ENCODE results near the gene LAMB1.

LAMB1 gene

GRCh38 chr7:107996072-107996882, 6.7 kb downstream of the LAMB1 start:
- no peak for DNase-seq

DNA sequence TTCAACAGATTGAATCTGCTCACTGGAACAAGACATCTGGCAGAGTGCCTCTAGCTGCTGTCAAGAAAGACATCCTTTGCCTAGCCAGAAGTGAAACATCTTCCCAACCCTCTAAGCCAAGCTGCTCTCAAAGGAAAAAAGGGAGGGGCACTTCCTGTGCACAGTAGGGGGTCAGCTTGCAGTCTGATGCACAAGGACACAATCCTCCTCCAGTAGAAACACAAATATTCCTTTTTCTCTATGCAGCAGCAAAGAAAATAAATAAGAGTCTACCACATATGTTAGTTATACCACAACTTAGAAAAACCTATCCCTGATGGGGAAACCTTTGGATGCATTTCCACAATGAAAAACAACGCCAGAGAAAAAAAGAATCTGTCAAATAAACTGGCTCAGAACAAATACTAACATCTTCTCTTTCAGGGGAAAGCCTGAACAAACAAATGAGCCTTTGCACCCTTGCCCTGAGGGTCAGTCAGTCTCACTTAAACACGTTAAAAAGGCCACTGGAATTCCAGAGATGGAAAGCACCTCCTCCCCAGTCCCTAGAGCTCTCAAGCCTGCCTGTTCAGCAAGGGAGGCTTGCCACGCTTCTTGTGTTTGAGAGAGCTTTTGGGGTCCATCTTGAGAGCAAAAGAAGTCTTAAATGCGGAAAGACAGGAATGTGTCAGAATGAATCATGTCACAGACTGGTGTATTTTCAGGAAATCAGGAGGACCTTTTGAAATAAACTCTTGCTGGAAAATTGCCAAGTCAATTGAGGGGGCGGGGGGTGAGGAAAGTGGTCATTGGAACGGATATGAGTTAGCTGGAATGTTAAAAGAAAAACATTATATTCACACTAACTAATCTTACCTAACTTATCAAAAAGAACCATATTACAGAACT, 7.5 kb downstream of the LAMB1 start:
- DNase-seq = no peak

- DNase-seq = no peak
These were observed 8.4 kb downstream of the LAMB1 start for GRCh38 chr7:107994421-107995030.

- no peak for DNase-seq
These were observed 9.1 kb downstream of the LAMB1 start for GRCh38 chr7:107993891-107994291.

- no peak for DNase-seq
These were observed 13.2 kb downstream of the LAMB1 start for GRCh38 chr7:107989618-107990373.

GRCh38 chr7:107982918-107983389, 20.0 kb downstream of the LAMB1 start:
- DNase-seq = no peak

DNA sequence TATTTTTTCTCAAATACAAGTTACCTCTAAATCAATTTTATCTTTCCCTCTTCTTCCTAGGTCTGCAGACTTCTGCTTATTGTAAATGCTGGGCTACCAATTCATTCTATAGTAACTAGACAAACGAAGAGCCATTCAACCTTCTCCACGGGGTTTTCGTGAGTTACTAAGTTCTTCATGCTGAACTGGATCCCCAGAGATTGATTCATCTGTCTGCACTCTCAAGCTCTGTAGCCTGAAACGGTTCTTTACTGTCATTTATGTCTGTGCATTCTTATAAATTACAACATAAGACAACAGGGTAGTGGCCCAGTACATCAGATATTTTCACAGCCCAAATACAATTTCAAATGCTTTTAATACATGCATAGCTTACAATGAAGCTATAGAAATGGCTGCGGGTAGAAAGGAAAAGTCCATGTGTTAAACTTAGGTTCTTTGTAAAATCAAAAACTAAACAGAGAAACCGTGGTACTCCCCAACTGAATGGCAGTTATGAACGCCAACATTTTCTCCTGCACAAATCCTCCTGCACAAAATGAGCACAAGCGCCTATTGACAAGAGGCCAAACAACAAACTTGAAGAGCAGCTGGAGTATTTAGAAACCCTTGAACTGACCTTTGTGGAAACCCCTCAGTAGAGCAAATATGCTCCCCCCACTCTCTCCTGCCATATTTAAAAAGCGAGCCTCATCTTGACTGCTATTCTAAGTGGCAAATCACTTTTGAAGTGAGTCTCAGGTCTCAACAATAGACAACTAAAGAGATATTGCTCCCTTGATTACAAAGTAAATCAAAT, 20.7 kb downstream of the LAMB1 start:
- DNase-seq = no peak

GRCh38 chr7:107981466-107981865, 21.5 kb downstream of the LAMB1 start:
- no peak for DNase-seq

GRCh38 chr7:107980671-107981190, 22.2 kb downstream of the LAMB1 start:
- no peak for DNase-seq

DNA sequence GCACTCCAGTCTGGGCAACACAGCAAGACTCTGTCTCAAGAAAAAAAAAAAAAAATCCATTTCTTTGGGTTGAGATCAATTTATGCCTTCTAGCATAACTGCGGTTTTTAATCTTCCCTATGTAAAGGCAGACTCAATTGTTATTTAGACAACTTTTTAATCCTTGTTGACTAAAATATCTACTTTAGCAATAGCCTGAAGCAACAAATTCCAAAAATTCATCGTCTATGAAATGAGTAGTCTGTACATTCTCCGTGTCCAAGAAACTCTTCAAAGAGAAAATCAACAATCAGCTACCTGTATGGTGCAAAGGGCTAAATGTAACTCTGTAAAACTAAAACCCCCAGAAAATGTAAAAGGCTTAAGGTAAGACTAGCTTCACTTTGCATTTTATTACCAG, 22.8 kb downstream of the LAMB1 start:
- DNase-seq = no peak

- DNase-seq = no peak
These were observed 24.0 kb downstream of the LAMB1 start for GRCh38 chr7:107978815-107979408.

DNA sequence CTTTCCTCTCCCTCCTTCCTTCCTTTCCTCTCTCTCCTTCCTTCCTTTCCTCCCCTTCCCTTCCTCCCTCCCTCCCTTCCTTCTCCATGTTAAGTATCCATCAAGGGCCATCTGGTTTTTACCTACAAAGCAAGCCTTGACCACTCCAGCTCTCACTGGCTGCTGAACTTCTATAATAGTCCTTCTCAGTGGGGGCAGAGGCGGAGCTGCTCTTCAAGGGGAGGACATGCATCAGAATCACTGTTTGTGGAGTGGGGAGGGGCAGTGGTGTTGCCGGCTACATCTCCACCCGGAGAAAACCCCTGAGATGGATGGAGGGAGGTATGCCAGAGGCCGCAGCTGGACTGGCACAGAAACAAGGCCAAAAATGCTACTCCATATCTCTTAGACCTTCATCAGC, 25.9 kb downstream of the LAMB1 start:
- DNase-seq = no peak

DNA sequence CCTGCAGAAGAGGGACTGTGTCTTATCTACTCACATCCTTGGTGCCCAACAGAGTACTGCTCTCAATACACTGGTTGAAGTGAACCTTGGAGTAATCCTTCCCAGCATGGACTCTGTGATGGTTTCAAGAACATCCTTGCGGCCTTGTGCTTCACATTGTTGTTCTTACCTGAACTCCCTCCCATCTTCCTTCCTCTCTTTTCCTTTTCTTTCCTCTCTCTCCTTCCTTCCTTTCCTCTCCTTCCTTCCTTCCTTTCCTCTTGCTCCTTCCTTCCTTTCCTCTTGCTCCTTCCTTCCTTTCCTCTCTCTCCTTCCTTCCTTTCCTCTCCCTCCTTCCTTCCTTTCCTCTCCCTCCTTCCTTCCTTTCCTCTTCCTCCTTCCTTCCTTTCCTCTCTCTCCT, 26.3 kb downstream of the LAMB1 start:
- DNase-seq = no peak

DNA sequence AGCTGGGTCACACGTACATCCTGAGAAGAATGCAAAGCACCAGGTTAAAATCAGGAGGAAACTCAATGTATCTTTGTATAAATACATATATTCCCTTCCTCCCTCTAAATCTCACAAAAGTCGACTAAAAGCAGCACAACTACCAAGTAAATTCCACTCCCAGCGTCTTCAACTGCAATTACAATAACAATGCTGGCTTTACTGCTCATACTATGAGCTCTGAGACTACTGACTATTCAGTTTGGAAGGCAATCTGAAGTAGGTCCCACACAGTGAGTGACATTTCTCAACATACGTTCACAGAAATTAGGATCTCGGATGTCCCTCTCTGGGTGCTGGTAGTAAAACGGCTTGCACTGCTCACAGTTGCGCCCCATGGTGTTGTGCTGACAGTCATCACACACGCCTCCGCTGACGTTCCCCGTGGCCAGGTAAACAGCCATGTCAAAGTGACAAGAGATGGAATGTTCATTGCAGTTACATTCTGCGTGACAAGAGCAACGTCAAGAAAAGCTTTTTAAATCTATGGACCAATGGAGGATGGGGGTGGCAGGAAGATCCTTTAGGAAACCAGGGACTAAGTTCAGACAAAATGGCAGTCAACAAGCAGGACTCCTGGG, 27.5 kb downstream of the LAMB1 start:
- DNase-seq = no peak

DNA sequence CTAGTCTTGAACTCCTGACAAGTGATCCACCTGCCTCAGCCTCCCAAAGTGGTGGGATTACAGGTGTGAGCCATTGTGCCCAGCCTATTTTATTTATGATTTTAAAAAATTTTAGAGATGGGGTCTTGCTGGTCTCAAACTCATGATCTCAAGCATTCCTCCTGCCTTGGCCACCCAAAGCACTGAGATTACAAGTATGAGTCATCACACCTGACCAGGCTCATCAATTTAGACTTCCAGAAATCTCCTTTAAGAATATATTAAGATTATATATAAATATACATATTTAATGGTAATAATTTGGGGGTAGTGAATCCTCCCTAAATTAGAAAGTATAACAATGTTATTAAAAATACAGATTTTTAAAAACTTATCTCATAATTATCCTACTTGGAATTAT, 29.1 kb downstream of the LAMB1 start:
- no peak for DNase-seq

DNA sequence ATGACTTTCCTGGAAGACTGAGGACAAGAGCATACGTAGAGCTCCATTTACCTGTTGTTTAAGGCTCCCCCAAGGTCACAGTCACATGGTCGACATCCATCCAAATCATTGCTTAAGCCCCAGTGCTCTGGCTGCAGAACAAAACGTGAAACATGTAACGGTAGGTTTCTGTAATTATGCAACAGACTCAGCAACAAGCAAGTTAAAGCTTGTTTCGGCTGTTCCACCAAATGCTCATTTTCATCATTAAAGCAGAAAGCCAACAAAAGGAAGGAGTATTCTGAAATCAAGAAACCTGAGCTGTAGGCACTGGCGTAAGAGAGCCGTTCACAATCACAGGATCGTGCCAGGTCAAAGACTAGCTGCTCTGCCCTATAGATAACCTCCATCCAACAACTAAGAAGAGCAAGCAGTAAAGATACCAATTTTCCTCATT, 30.0 kb downstream of the LAMB1 start:
- DNase-seq = no peak

DNA sequence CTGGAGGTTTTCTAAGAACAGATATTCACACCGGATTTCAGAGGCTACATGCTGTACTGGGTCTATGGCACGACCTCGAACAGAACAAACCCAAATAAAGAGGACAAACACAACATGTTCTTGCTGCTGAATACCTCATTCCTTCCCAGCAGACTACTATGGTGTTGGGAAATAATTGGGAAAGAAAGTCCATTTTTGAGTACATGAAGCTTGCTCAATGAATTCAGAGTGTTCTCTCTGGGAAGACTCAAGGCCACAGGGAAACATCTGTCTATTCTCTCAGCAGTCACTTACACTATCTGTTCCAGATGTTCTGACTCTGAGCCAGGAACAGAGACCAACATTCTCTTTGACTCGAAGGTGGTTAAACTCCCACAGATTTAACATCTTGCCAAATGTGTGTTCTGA, 30.9 kb downstream of the LAMB1 start:
- DNase-seq = no peak

DNA sequence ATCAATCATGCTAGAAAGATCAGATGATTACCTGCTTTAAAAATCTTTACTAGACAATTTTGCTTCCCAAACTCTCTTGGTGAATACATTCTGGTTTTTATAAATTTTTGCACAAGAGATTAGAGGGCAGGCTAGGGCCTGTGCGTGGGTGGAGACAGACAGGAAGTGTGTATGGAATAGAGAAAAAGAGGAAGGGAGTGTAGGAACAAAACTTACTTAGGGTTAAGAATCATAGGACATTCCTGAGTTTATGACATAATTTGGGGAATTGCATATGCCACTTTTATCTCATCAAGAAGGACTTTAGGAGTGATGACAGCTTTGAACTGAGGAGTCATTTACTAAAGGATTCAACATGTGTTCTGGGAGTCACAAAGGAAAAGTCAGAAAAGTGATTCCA, 31.3 kb downstream of the LAMB1 start:
- no peak for DNase-seq

- DNase-seq = no peak
These were observed 31.9 kb downstream of the LAMB1 start for GRCh38 chr7:107971100-107971499.

DNA sequence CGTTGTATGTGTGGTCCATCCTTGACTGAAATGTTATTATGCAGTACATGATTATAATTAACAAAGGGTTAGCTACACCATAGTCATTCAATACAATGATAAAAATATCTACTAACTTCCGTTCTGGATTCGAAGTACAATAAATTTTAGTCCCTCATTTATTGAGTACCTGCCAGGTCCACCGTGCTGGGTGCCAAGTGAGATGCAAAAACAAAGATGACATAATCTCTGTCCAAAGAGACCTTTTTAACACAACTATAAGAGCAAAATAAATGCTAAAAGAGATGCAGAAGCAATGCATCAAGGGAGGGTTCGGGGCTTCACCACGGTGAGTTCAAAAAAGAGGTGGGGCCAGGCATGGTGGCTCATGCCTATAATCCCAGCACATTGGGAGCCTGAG, 33.1 kb downstream of the LAMB1 start:
- DNase-seq = no peak

GRCh38 chr7:107968449-107968848, 34.5 kb downstream of the LAMB1 start:
- DNase-seq = no peak

Measured in hematopoietic multipotent progenitor cell treated with erythropoietin and hydrocortisone succinate and interleukin-3 and kit ligand, for 8 days (in vitro differentiated cells).